Measurements from ENCODE around the gene JPH3.

DNA sequence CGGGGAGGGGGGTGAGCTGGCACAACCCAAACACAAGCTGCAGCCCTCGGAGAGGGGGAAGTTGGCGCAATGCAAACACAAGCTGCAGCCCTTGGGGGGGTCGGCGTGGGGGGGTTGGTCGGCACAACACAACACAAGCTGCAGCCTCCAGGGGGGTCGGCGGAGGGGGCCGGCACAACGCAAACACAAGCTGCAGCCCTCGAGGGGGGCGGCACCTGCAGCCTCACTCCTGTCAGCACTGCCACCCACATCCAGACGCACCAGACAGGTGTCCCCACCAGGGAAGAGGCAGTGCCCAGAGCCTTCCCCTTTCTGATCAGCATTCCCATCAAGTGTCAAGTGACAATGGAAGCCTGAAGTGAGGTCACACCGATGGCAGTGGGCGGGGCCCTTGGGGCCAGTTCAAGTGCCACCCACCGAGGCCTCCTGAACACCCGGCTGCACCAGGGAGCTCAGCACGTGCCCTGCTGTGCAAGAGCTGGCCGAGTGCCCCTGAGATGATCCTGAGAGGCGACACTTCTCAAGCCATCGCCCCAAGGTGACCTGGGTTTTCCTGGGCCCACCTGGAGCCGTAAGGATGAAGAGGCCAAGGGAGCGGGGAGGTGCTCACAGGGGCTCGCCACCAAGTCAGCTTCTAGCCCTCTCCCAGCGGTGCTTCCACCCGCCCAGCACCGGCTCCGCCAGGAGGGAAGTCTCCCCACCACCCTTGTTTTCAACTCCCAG, 104.1 kb downstream of the JPH3 start:
- TF ChIP-seq, protein P1, sequence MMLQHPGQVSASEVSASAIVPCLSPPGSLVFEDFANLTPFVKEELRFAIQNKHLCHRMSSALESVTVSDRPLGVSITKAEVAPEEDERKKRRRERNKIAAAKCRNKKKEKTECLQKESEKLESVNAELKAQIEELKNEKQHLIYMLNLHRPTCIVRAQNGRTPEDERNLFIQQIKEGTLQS (CRISPR knock-in tag; conservative IDR thresholded peaks at IDR 0.05) = no peak
- TF ChIP-seq NR3C1 (CRISPR knock-in tag; conservative IDR thresholded peaks at IDR 0.05; ENCODE audit: low read depth) (no peak), NFYB (CRISPR knock-in tag; conservative IDR thresholded peaks at IDR 0.05; ENCODE audit: low read depth) (no peak), FOXK1 (CRISPR knock-in tag; IDR thresholded peaks at IDR 0.05) (no peak), FOXP1 (CRISPR knock-in tag; IDR thresholded peaks at IDR 0.05; ENCODE audit: borderline replicate concordance) (no peak)
- TF ChIP-seq, protein P2, sequence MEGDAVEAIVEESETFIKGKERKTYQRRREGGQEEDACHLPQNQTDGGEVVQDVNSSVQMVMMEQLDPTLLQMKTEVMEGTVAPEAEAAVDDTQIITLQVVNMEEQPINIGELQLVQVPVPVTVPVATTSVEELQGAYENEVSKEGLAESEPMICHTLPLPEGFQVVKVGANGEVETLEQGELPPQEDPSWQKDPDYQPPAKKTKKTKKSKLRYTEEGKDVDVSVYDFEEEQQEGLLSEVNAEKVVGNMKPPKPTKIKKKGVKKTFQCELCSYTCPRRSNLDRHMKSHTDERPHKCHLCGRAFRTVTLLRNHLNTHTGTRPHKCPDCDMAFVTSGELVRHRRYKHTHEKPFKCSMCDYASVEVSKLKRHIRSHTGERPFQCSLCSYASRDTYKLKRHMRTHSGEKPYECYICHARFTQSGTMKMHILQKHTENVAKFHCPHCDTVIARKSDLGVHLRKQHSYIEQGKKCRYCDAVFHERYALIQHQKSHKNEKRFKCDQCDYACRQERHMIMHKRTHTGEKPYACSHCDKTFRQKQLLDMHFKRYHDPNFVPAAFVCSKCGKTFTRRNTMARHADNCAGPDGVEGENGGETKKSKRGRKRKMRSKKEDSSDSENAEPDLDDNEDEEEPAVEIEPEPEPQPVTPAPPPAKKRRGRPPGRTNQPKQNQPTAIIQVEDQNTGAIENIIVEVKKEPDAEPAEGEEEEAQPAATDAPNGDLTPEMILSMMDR (IDR thresholded peaks at IDR 0.05) = no peak
- TF ChIP-seq, protein P3, sequence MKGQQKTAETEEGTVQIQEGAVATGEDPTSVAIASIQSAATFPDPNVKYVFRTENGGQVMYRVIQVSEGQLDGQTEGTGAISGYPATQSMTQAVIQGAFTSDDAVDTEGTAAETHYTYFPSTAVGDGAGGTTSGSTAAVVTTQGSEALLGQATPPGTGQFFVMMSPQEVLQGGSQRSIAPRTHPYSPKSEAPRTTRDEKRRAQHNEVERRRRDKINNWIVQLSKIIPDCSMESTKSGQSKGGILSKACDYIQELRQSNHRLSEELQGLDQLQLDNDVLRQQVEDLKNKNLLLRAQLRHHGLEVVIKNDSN (CRISPR knock-in tag; IDR thresholded peaks at IDR 0.05) = no peak
- TF ChIP-seq, protein P4, sequence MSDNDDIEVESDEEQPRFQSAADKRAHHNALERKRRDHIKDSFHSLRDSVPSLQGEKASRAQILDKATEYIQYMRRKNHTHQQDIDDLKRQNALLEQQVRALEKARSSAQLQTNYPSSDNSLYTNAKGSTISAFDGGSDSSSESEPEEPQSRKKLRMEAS (CRISPR knock-in tag; IDR thresholded peaks at IDR 0.05) = no peak
